ENCODE data around the gene SNRNP35. TPM values are rescaled to one million over a fixed set of nuclear protein-coding genes. Genes with fewer than 3 reads are reported as not detected.
"Not testable (repeated sequence)": the region's sequence is repeated elsewhere in the genome, so short reads cannot be mapped to it uniquely, and the experiment has no call there.

Gene SNRNP35
- total RNA-seq, 1 experiment from 2014 or later: 18.0 TPM

GRCh38 chr12:123506843-123507236, 48.9 kb downstream of the SNRNP35 start:
- no peak for DNase-seq (ENCODE audit: unreplicated experiment)
- H3K4me1 Mint-ChIP-seq (ENCODE audit: insufficient read depth, unreplicated experiment): peaks cover 8% of the 10 kb centered on the region
- no peak for TF ChIP-seq CTCF (IDR thresholded peaks at IDR 0.05; ENCODE audit: unreplicated experiment)
- H3K27ac Mint-ChIP-seq (ENCODE audit: low read depth, unreplicated experiment): no peak overlapping the region
- no TSS peak for BruUV-seq (replicated peaks)
- H3K9me3 Mint-ChIP-seq (ENCODE audit: unreplicated experiment): no peaks in the 10 kb centered on the region
- ChIA-PET POLR2A (interaction anchor here (0.9 to 1.1 kb wide), 2 partner anchors 9 to 47 kb away, joined by 3 to 5 read pairs; no protein-coding TSS in a partner anchor), CTCF (interaction anchor here (0.7 to 1.7 kb wide), 2 partner anchors 12 to 423 kb away, joined by 3 to 5 read pairs; no protein-coding TSS in a partner anchor)
- H3K27me3 Mint-ChIP-seq (ENCODE audit: insufficient read depth, unreplicated experiment): no peaks in the 10 kb centered on the region
- peaks cover 17% of the 10 kb centered on the region for H3K36me3 Mint-ChIP-seq (ENCODE audit: insufficient read depth, unreplicated experiment)
- intact Hi-C loops (cut with micrococcal nuclease): no loop called here
- H3K4me3 Mint-ChIP-seq (ENCODE audit: unreplicated experiment): no peak overlapping the region

GRCh38 chr12:123512838-123513665, 55.1 kb downstream of the SNRNP35 start:
- Mint-ChIP-seq H3K27me3 (ENCODE audit: insufficient read depth, unreplicated experiment) (no peaks in the 10 kb centered on the region), H3K9me3 (ENCODE audit: unreplicated experiment) (no peaks in the 10 kb centered on the region), H3K36me3 (ENCODE audit: insufficient read depth, unreplicated experiment) (peaks cover 32% of the 10 kb centered on the region), H3K27ac (ENCODE audit: low read depth, unreplicated experiment) (no peak overlapping the region), H3K4me1 (ENCODE audit: insufficient read depth, unreplicated experiment) (peaks cover 12% of the 10 kb centered on the region), H3K4me3 (ENCODE audit: unreplicated experiment) (no peak overlapping the region)
- no peak for DNase-seq (ENCODE audit: unreplicated experiment)
- no peak for TF ChIP-seq CTCF (IDR thresholded peaks at IDR 0.05; ENCODE audit: unreplicated experiment)
- BruUV-seq (replicated peaks): no TSS peak
- POLR2A ChIA-PET: no interaction called here
- CTCF ChIA-PET: interaction anchor here (0.5 kb wide), 1 partner anchor 597 kb away, joined by 3 read pairs; no protein-coding TSS in a partner anchor
- intact Hi-C loops (cut with micrococcal nuclease): no loop called here

GRCh38 chr12:123513805-123514204, 55.9 kb downstream of the SNRNP35 start:
- Mint-ChIP-seq H3K27me3 (ENCODE audit: insufficient read depth, unreplicated experiment) (no peaks in the 10 kb centered on the region), H3K9me3 (ENCODE audit: unreplicated experiment) (no peaks in the 10 kb centered on the region), H3K4me1 (ENCODE audit: insufficient read depth, unreplicated experiment) (peaks cover 9% of the 10 kb centered on the region), H3K36me3 (ENCODE audit: insufficient read depth, unreplicated experiment) (peaks cover 30% of the 10 kb centered on the region), H3K4me3 (ENCODE audit: unreplicated experiment) (no peak overlapping the region), H3K27ac (ENCODE audit: low read depth, unreplicated experiment) (no peak overlapping the region)
- intact Hi-C loops (cut with micrococcal nuclease): no loop called here
- ChIA-PET CTCF (no interaction called here), POLR2A (no interaction called here)
- TF ChIP-seq CTCF (IDR thresholded peaks at IDR 0.05; ENCODE audit: unreplicated experiment): no peak
- BruUV-seq (replicated peaks): no TSS peak
- DNase-seq (ENCODE audit: unreplicated experiment): no peak

- peaks cover 32% of the 10 kb centered on the region for H3K36me3 Mint-ChIP-seq (ENCODE audit: insufficient read depth, unreplicated experiment)
- intact Hi-C loops (cut with micrococcal nuclease); H3K27ac Mint-ChIP-seq (ENCODE audit: low read depth, unreplicated experiment); H3K4me3 Mint-ChIP-seq (ENCODE audit: unreplicated experiment); H3K27me3 Mint-ChIP-seq (ENCODE audit: insufficient read depth, unreplicated experiment); POLR2A ChIA-PET; H3K9me3 Mint-ChIP-seq (ENCODE audit: unreplicated experiment); DNase-seq (ENCODE audit: unreplicated experiment); BruUV-seq (replicated peaks); CTCF ChIA-PET: not testable (repeated sequence)
- H3K4me1 Mint-ChIP-seq (ENCODE audit: insufficient read depth, unreplicated experiment): peaks cover 15% of the 10 kb centered on the region
These were observed 56.8 kb downstream of the SNRNP35 start for GRCh38 chr12:123514582-123515221.
